K562 (cell line): ENCODE data around the gene CELSR2. TPM values are rescaled to one million over a fixed set of nuclear protein-coding genes. Genes with fewer than 3 reads are reported as not detected.
A peak's percentile ranks its signal among the peaks of the same experiment; 100 is the strongest.

ENCODE experiments used
- ATAC-seq: fragments of 200-7000 bp; cut with Tn5 transposase; 3 replicates; pipeline ENCODE4 v1.9.1; 2020; ENCODE audit warnings: moderate library complexity
- BruUV-seq: library from RNA; stranded (reverse); fragments of 400-500 nt; replicated peaks from 2 replicates; lab custom pipeline; 2021; lab: Mats Ljungman, UMichigan
- CTCF ChIA-PET: fragments of 300-600 bp; formaldehyde crosslinking; extraction: SDS; loops from one replicate; lab custom pipeline; 2021; ENCODE audit warnings: low intra/inter-chr PET ratio; lab: Yijun Ruan, JAX
- POLR2A ChIA-PET: fragments of 300-600, 350-650 bp; sonication (Branson Sonifier 250); formaldehyde crosslinking; extraction: SDS; loops from one replicate; lab custom pipeline; 2021; ENCODE audit warnings: antibody characterized with exemption, inconsistent platforms; lab: Yijun Ruan, JAX
- DNase-seq, 4 experiments: peaks; one replicate each; pipeline versions ENCODE4 v3.0.0 to v3.0.0-alpha.2; 2011 to 2018; ENCODE audit warnings: low spot score in 3 of 4, mixed read lengths in 3 of 4; ENCODE audit errors: extremely low read depth in 1 of 4
- FAIRE-seq: peaks from 2 replicates; lab custom pipeline; 2011; peaks lifted over from hg19 to GRCh38; lab: Jason Lieb, UNC
- H2AFZ ChIP-seq: 2 replicates; pipeline ENCODE4 v1.6.0; 2011; ENCODE audit warnings: low read depth, low read length, control low read depth, inconsistent platforms
- H3K27ac ChIP-seq: fragments of 200-600 bp; 3 replicates; pipeline ENCODE4 v1.8.0; 2011; ENCODE audit warnings: low read depth, mild to moderate bottlenecking, control low read depth, inconsistent platforms, low read length, moderate library complexity, mixed read lengths; ENCODE audit errors: extremely low read depth
- H3K27me3 ChIP-seq, 2 experiments: fragments of 300-600 bp in 1 of 2; 2 replicates in 1 of 2; 3 replicates in 1 of 2; pipeline versions ENCODE4 v1.6.0 to v1.8.0; 2011; ENCODE audit warnings: inconsistent platforms in 2 of 2, low read length in 2 of 2, mild to moderate bottlenecking in 1 of 2, mixed read lengths in 1 of 2, moderate library complexity in 1 of 2; ENCODE audit not compliant: control insufficient read depth in 2 of 2, insufficient read depth in 2 of 2
- H3K36me3 ChIP-seq: fragments of 300-600 bp; 3 replicates; pipeline ENCODE4 v1.8.0; 2011; ENCODE audit warnings: mild to moderate bottlenecking, low read length, inconsistent platforms; ENCODE audit not compliant: control insufficient read depth, insufficient read depth
- H3K4me1 ChIP-seq, 2 experiments: fragments of 200-600 bp in 1 of 2; replicated peaks in 1 of 2; 2 replicates in 1 of 2; 3 replicates in 1 of 2; pipeline versions ENCODE4 v1.5.1 to v1.8.0; 2011; ENCODE audit warnings: inconsistent platforms in 2 of 2, low read length in 2 of 2, mild to moderate bottlenecking in 1 of 2, mixed read lengths in 1 of 2, moderate library complexity in 1 of 2; ENCODE audit not compliant: control insufficient read depth in 2 of 2, insufficient read depth in 2 of 2
- H3K4me2 ChIP-seq: 2 replicates; pipeline ENCODE4 v1.6.1; 2011; ENCODE audit warnings: low read length, control low read depth, inconsistent platforms, mixed read lengths; ENCODE audit not compliant: insufficient read depth
- H3K4me3 ChIP-seq: fragments of 200-600 bp; sonication (generic), shearing (Covaris generic); 2 replicates; pipeline ENCODE4 v1.5.1; 2016; ENCODE audit warnings: control low read depth, inconsistent platforms
- H3K79me2 ChIP-seq: fragments of 200-600 bp; 3 replicates; pipeline ENCODE4 v1.8.0; 2011; ENCODE audit warnings: low read length, inconsistent platforms; ENCODE audit not compliant: control insufficient read depth, insufficient read depth
- H3K9ac ChIP-seq, 2 experiments: 2 replicates each; pipeline versions ENCODE4 v1.6.0 to v1.6.1; 2011; ENCODE audit warnings: low read depth in 2 of 2, low read length in 2 of 2, control low read depth in 1 of 2, inconsistent platforms in 1 of 2, mild to moderate bottlenecking in 1 of 2, mixed read lengths in 1 of 2; ENCODE audit not compliant: insufficient read depth in 1 of 2
- H3K9me1 ChIP-seq: one replicate; pipeline ENCODE4 v1.6.0; 2011; ENCODE audit warnings: inconsistent platforms, mild to moderate bottlenecking, low read length, moderate library complexity; ENCODE audit not compliant: control insufficient read depth, insufficient read depth
- H3K9me3 ChIP-seq: replicated peaks from 2 replicates; pipeline ENCODE4 v1.5.1; 2011; ENCODE audit warnings: low read depth, low read length, inconsistent platforms; ENCODE audit not compliant: control insufficient read depth, insufficient read depth
- H4K20me1 ChIP-seq: replicated peaks from 2 replicates; pipeline ENCODE4 v1.6.1; 2011; ENCODE audit warnings: low read length, inconsistent platforms, mixed read lengths; ENCODE audit not compliant: control insufficient read depth, insufficient read depth
- FOSL1 ChIP-seq: fragments of 200-800 bp; sonication (Bioruptor generic); conservative IDR thresholded peaks from 2 replicates; pipeline ENCODE4 v1.6.1; 2016; ENCODE audit warnings: missing genetic modification characterization, missing compliant biosample characterization
- HDAC1 ChIP-seq, 2 experiments: fragments of 450-650 bp; IDR thresholded peaks; 2 replicates each; pipeline ENCODE4 v1.6.1; 2016 to 2017; ENCODE audit warnings: inconsistent platforms in 1 of 2, mild to moderate bottlenecking in 1 of 2, moderate library complexity in 1 of 2
- KAT7 ChIP-seq: sonication (generic); formaldehyde crosslinking; IDR thresholded peaks from 2 replicates; pipeline ENCODE4 v1.8.0; 2022; ENCODE audit warnings: missing genetic modification reagents, mild to moderate bottlenecking, borderline replicate concordance
- L3MBTL2 ChIP-seq: fragments of 450-650 bp; IDR thresholded peaks from 2 replicates; pipeline ENCODE4 v1.6.1; 2016; ENCODE audit warnings: mild to moderate bottlenecking, moderate library complexity
- NELFE ChIP-seq: IDR thresholded peaks from 2 replicates; pipeline ENCODE4 v1.6.1; 2011; ENCODE audit warnings: mild to moderate bottlenecking; ENCODE audit not compliant: insufficient read depth, insufficient read length
- PKNOX1 ChIP-seq: fragments of 450-650 bp; IDR thresholded peaks from 2 replicates; pipeline ENCODE4 v1.6.1; 2016
- RAD51 ChIP-seq: fragments of 450-650 bp; IDR thresholded peaks from 2 replicates; pipeline ENCODE4 v1.7.1; 2016; ENCODE audit warnings: low read depth, mild to moderate bottlenecking, borderline replicate concordance
- SPI1 ChIP-seq: IDR thresholded peaks from 2 replicates; pipeline ENCODE4 v1.6.1; 2011; ENCODE audit warnings: low read depth, low read length, control low read depth, borderline replicate concordance
- WGBS: fragments of 100-300 bp; shearing (Covaris generic); methylation state at CpG from one replicate; pipeline ENCODE4 v1.1.6; 2016; ENCODE audit warnings: low coverage, mixed read lengths; ENCODE audit not compliant: insufficient coverage; ENCODE audit errors: missing lambda C conversion rate; 5-methylcytosine and 5-hydroxymethylcytosine counted together
- in situ Hi-C: fragments of 300-500 bp; cut with MboI; formaldehyde crosslinking; loops from 4 replicates; pipeline ENCODE4 v1.15.0; 2018; ENCODE audit warnings: inconsistent platforms, mixed read lengths
- intact Hi-C: fragments of 100-400 bp; cut with micrococcal nuclease; formaldehyde crosslinking; loops from 2 replicates; pipeline ENCODE4 v1.14.2; 2022
- polyA plus RNA-seq, 8 experiments: library from polyadenylated mRNA; depleted of rRNA in 4 of 8; stranded (reverse) in 5 of 8; unstranded in 3 of 8; fragments of >200 nt; fragmentation: Nextera tagmentation in 2 of 8; fragmentation: Illumina TruSeq in 1 of 8; extraction: Ambion mirVana in 2 of 8; extraction: Trizol in 1 of 8; gene quantifications; 2 replicates each; pipeline versions ENCODE4 v1.2.1 to v1.2.3, GENCODE V29; 2011 to 2014; ENCODE audit warnings: inconsistent platforms in 1 of 8, missing spikeins in 1 of 8
- total RNA-seq, 7 experiments: library from RNA; depleted of rRNA in 6 of 7; stranded (reverse); fragments of >200 nt in 6 of 7; fragmentation: Illumina TruSeq in 2 of 7; extraction: Trizol in 2 of 7; gene quantifications; 2 replicates each; pipeline versions ENCODE4 v1.2.1 to v1.2.3, GENCODE V29; 2011 to 2021; ENCODE audit warnings: low replicate concordance in 1 of 7
- TF ChIP-seq, protein P1 (sequence below), 2 experiments: IDR thresholded peaks in 1 of 2; conservative IDR thresholded peaks in 1 of 2; 2 replicates each; pipeline ENCODE4 v1.6.1; 2016; ENCODE audit warnings: low read depth in 2 of 2, mild to moderate bottlenecking in 1 of 2, missing compliant biosample characterization in 1 of 2, missing genetic modification characterization in 1 of 2, moderate library complexity in 1 of 2
- TF ChIP-seq, protein P2 (sequence below), 2 experiments: fragments of 450-650 bp; IDR thresholded peaks; 2 replicates each; pipeline ENCODE4 v1.6.1; 2018; ENCODE audit warnings: mild to moderate bottlenecking in 2 of 2, low read depth in 1 of 2; ENCODE audit not compliant: partially characterized antibody in 2 of 2

CELSR2 gene
- total and polyA plus RNA-seq, 9 of the 15 experiments (the other 6 are each of a cell fraction or from before 2014, with no cell fraction given), result 0.31 to 21.9 (median 4.2) TPM

GRCh38 chr1:109274533-109275476 is 25.5 kb downstream of the CELSR2 start:
- H3K27ac ChIP-seq, result peak overlapping the region; percentile 30
- intact Hi-C loops (loop anchor here (5.0 kb wide), 1 partner anchor 217 kb away; the partner anchor contains the start of gene CYB561D1), in situ Hi-C loops (no loop called here)
- no peak overlapping the region; the same call in 1 of the 2 replicates for H3K4me3 ChIP-seq
- H3K9me3 ChIP-seq, result no peaks in the 10 kb centered on the region
- H2AFZ ChIP-seq, result peak overlapping the region; percentile 64
- H3K79me2 ChIP-seq, result 0 out of 3 replicates have a peak, but pooled peaks cover 2% of the 10 kb centered on the region
- peaks cover 37% of the 10 kb centered on the region; the same call in 2 of the 3 replicates for H3K36me3 ChIP-seq
- ATAC-seq, result peak; percentile 56
- ChIA-PET CTCF (interaction anchor here (0.9 kb wide), 1 partner anchor 124 kb away, joined by 4 read pairs; no protein-coding TSS in a partner anchor), POLR2A (interaction anchor here (0.6 to 0.7 kb wide), 2 partner anchors 17 to 257 kb away, joined by 3 read pairs; no protein-coding TSS in a partner anchor)
- H3K9me1 ChIP-seq, result no peaks in the 10 kb centered on the region
- H3K9ac ChIP-seq, result peak overlapping the region; percentile 35 to 82
- H3K4me2 ChIP-seq, result peak overlapping the region; percentile 68
- peak; percentile 61 to 79 (median 72) for DNase-seq
- BruUV-seq, result TSS peak; percentile 49
- FAIRE-seq, result peak; percentile 84
- no peaks in the 10 kb centered on the region for H3K27me3 ChIP-seq
- peaks cover 42 to 67% of the 10 kb centered on the region in 2 experiments for H3K4me1 ChIP-seq
- WGBS, result 23% methylated on average over 24 of the region's 24 CpGs
- H4K20me1 ChIP-seq, result peaks cover 4% of the 10 kb centered on the region; the same call in 1 of the 2 replicates
- TF ChIP-seq KAT7 (CRISPR knock-in tag), result no peak
- peak in 1 of 2 experiments; percentile 56; a peak in 1 of 4 replicates for TF ChIP-seq HDAC1 (IDR thresholded peaks at IDR 0.05)
- peak; percentile 40; the same call in 1 of the 2 replicates for TF ChIP-seq RAD51
- TF ChIP-seq FOSL1 (tag), result peak; percentile 42; the same call in 1 of the 2 replicates
- peak; percentile 63 for TF ChIP-seq L3MBTL2
- peak; percentile 96 for TF ChIP-seq SPI1
- TF ChIP-seq PKNOX1, result no peak
- TF ChIP-seq, protein P1, sequence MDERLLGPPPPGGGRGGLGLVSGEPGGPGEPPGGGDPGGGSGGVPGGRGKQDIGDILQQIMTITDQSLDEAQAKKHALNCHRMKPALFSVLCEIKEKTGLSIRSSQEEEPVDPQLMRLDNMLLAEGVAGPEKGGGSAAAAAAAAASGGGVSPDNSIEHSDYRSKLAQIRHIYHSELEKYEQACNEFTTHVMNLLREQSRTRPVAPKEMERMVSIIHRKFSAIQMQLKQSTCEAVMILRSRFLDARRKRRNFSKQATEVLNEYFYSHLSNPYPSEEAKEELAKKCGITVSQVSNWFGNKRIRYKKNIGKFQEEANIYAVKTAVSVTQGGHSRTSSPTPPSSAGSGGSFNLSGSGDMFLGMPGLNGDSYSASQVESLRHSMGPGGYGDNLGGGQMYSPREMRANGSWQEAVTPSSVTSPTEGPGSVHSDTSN (CRISPR knock-in tag; IDR thresholded peaks at IDR 0.05; ENCODE audit: low read depth), result no peak
- TF ChIP-seq, protein P1 (tag; conservative IDR thresholded peaks at IDR 0.05; ENCODE audit: low read depth), result 0 out of 2 replicates have a peak, but pooled peaks have one; percentile 19
- TF ChIP-seq, protein P2, sequence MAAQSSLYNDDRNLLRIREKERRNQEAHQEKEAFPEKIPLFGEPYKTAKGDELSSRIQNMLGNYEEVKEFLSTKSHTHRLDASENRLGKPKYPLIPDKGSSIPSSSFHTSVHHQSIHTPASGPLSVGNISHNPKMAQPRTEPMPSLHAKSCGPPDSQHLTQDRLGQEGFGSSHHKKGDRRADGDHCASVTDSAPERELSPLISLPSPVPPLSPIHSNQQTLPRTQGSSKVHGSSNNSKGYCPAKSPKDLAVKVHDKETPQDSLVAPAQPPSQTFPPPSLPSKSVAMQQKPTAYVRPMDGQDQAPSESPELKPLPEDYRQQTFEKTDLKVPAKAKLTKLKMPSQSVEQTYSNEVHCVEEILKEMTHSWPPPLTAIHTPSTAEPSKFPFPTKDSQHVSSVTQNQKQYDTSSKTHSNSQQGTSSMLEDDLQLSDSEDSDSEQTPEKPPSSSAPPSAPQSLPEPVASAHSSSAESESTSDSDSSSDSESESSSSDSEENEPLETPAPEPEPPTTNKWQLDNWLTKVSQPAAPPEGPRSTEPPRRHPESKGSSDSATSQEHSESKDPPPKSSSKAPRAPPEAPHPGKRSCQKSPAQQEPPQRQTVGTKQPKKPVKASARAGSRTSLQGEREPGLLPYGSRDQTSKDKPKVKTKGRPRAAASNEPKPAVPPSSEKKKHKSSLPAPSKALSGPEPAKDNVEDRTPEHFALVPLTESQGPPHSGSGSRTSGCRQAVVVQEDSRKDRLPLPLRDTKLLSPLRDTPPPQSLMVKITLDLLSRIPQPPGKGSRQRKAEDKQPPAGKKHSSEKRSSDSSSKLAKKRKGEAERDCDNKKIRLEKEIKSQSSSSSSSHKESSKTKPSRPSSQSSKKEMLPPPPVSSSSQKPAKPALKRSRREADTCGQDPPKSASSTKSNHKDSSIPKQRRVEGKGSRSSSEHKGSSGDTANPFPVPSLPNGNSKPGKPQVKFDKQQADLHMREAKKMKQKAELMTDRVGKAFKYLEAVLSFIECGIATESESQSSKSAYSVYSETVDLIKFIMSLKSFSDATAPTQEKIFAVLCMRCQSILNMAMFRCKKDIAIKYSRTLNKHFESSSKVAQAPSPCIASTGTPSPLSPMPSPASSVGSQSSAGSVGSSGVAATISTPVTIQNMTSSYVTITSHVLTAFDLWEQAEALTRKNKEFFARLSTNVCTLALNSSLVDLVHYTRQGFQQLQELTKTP (IDR thresholded peaks at IDR 0.05; ENCODE audit: low read depth in 1 of 2, partially characterized antibody in 2 of 2), result peak in 1 of 2 experiments; percentile 44
- TF ChIP-seq NELFE, result no peak
